K562 treated with DMSO at 1 percent for 48 hours (cell line): ENCODE results near the gene CIT. TPM values are rescaled to one million over a fixed set of nuclear protein-coding genes. Genes with fewer than 3 reads are reported as not detected.

Source experiments
- total RNA-seq: library from RNA; unstranded; fragments of 300-600 nt; gene quantifications from 2 replicates; pipeline ENCODE4 v1.2.3, GENCODE V29; 2022; ENCODE audit warnings: low replicate concordance; ENCODE audit errors: extremely low read depth

The CIT gene, protein sequence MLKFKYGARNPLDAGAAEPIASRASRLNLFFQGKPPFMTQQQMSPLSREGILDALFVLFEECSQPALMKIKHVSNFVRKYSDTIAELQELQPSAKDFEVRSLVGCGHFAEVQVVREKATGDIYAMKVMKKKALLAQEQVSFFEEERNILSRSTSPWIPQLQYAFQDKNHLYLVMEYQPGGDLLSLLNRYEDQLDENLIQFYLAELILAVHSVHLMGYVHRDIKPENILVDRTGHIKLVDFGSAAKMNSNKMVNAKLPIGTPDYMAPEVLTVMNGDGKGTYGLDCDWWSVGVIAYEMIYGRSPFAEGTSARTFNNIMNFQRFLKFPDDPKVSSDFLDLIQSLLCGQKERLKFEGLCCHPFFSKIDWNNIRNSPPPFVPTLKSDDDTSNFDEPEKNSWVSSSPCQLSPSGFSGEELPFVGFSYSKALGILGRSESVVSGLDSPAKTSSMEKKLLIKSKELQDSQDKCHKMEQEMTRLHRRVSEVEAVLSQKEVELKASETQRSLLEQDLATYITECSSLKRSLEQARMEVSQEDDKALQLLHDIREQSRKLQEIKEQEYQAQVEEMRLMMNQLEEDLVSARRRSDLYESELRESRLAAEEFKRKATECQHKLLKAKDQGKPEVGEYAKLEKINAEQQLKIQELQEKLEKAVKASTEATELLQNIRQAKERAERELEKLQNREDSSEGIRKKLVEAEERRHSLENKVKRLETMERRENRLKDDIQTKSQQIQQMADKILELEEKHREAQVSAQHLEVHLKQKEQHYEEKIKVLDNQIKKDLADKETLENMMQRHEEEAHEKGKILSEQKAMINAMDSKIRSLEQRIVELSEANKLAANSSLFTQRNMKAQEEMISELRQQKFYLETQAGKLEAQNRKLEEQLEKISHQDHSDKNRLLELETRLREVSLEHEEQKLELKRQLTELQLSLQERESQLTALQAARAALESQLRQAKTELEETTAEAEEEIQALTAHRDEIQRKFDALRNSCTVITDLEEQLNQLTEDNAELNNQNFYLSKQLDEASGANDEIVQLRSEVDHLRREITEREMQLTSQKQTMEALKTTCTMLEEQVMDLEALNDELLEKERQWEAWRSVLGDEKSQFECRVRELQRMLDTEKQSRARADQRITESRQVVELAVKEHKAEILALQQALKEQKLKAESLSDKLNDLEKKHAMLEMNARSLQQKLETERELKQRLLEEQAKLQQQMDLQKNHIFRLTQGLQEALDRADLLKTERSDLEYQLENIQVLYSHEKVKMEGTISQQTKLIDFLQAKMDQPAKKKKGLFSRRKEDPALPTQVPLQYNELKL (N-terminal part only)
- total RNA-seq: not detected in 2 replicates

DNA sequence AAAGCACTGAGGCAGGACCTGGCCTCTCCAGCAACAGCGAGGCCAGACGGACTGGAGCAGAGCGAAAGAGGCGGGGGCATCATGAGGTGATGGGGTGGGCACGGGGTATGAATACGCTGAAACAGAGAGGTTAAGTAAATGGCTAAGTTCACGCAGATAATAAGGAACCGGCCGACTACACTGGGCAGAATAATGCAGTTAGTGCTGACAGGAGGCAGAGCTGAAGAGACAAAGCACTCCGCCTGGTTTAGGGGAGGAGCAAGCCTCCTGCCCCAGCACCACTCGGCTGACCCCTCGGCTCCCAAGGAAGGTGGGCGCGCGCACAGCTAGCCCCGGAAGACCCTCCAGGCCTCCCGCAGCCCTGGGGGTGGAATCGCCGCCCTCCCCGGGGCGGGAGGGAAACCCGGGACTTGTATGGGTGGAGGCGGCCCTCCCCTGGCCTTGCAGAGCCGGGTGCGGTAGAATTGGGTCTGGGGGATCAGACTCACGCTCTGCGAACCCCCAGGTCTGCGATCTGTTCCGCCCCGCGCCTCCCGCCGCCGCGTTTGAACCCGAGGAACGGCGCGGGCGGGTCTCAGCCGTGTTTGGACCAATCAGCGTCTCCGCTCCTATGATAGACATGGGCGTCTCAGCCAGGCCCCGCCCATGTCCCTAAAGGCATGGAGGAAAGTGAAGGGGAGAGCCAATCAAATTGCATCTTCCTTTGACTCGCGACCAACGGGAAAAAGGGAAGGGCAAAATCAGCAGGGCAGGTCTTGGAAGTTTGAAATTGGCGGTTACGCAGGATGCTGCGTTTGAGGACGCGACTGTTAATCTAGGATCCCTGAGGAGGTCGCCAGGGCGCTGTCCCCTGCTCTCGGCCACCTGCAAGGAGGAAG is at the start of gene CIT:
TSS of gene CIT (minus strand) at position 560 of the 878 bp plus-strand sequence. CDS start 1,152 bp downstream, outside the sequence.

DNA sequence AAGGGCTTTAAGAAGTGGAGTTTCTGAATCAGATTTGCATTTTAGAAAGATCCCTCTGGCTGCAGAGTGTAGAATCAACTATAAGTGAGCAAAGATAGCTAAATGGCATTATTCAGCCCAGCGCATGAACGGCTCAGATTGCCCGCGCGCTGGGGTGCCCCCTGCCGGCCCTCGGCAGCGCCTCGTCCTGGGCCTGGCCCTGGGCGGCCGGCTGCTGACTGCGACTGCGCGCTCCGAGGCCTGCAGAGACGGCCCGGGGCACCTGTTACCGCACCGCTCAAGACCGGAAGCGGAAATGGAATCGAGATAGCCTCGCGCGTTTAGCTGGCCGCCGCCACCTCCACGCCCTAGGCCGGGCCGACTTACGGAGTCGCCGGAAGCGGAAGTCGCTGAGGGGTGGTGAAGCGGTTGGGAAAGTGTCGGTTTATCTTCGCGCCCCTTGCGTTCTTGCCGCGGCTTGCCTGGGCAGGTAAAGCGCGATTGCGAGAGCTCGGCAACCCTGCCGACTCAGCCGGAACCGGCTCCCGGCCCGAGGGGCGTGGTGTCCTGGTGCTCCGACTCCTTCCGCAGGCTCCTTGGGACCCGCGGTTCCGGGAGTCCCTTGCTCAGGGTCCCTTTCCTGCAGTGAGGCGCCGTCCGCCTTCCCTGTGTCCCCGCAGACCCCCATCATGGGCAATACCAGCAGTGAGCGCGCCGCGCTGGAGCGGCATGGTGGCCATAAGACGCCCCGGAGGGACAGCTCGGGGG is 209.4 kb downstream of the CIT start, which contains the start of gene PRKAB1:
TSS of gene PRKAB1 (plus strand) at position 557 of the 747 bp plus-strand sequence. CDS start at position 669, 112 bp downstream.

Other genes with a start within 250 kb of the CIT start
- gene PRKAB1, start 209.2 kb downstream of the CIT start, total RNA-seq: not detected in 2 replicates
- not detected in 2 replicates for gene BICDL1, start 111.9 kb upstream of the CIT start, total RNA-seq
- not detected in 2 replicates for gene RAB35, start 239.4 kb upstream of the CIT start, total RNA-seq